ENCODE measurements around the gene GRK4. TPM values are rescaled to one million over a fixed set of nuclear protein-coding genes. Genes with fewer than 3 reads are reported as not detected.

Gene GRK4
- total and polyA plus RNA-seq, 2 of the 8 experiments (the other 6 are each of a cell fraction or from before 2014, with no cell fraction given): 0.77 to 1.8 TPM

DNA sequence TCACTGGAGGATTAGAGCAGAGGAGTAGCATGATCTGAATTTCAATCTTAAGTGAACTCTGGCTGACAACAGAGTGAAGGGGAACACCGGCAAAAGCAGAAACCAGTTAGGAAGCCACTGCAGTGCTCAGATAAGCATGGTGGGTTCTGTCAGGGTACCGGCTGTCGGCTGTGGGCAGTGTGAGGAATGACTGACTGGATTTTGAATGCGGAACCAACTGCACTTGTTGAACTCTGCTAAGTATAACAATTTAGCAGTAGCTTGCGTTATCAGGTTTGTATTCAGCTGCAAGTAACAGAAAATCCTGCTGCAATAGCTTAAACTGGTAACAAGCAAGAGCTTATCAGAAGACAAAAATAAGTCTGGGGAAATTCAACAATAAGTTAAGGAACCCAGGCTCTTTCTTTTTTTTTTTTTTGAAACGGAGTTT, 116.3 kb downstream of the GRK4 start:
- no peak overlapping the region for H2BK5ac ChIP-seq (ENCODE audit: low read depth, low read length)
- FAIRE-seq (no peak), DNase-seq (ENCODE audit: low read depth in 1 of 2, low spot score in 2 of 2) (no peak)
- ChIA-PET POLR2A (ENCODE audit: partially characterized antibody) (interaction anchor here (0.9 kb wide), 1 partner anchor 40 kb away, joined by 3 read pairs; no protein-coding TSS in a partner anchor), CTCF (ENCODE audit: partially characterized antibody) (interaction anchor here (1.0 kb wide), 1 partner anchor 27 kb away, joined by 8 read pairs; no protein-coding TSS in a partner anchor)
- 97% methylated on average over 6 of the region's 6 CpGs; no CpG with 5 or more reads in 1 of the 2 experiments for WGBS, 2 experiments (ENCODE audit: extremely low coverage in 1 of 2, insufficient coverage in 1 of 2, insufficient read length in 1 of 2, insufficient replicate concordance in 2 of 2, low coverage in 1 of 2, low lambda C conversion rate in 2 of 2, missing lambda C conversion rate in 1 of 2)
- H3K9me3 ChIP-seq (ENCODE audit: insufficient read depth in 2 of 2, low read depth in 1 of 2, low read length in 1 of 2): no peaks in the 10 kb centered on the region
- H3K23ac ChIP-seq (ENCODE audit: insufficient read length): no peak overlapping the region
- H3K14ac ChIP-seq (ENCODE audit: insufficient read length): no peak overlapping the region
- no peak overlapping the region for H2BK12ac ChIP-seq (ENCODE audit: low read depth, low read length)
- no peaks in the 10 kb centered on the region for H3K27me3 ChIP-seq (replicated peaks in 1 of 4; ENCODE audit: control insufficient read depth in 3 of 4, extremely low read depth in 1 of 4, insufficient read depth in 3 of 4, low read length in 3 of 4)
- H3K4me2 ChIP-seq (ENCODE audit: insufficient read depth in 1 of 2, low read depth in 2 of 2, low read length in 2 of 2): no peak overlapping the region
- peaks cover 34 to 89% of the 10 kb centered on the region in 2 experiments for H3K79me2 ChIP-seq (ENCODE audit: control insufficient read depth in 1 of 2, insufficient read depth in 2 of 2, low read length in 2 of 2)
- H2BK15ac ChIP-seq (ENCODE audit: low read length): no peak overlapping the region
- no peak overlapping the region for H3K56ac ChIP-seq (replicated peaks; ENCODE audit: insufficient read length, low read depth, low read length)
- H4K5ac ChIP-seq (ENCODE audit: insufficient read length, low read depth, low read length): no peak overlapping the region
- no peak overlapping the region for H2BK120ac ChIP-seq (replicated peaks; ENCODE audit: low read depth, low read length)
- H3K36me3 ChIP-seq (ENCODE audit: control insufficient read depth in 2 of 4, insufficient read depth in 4 of 4, low read length in 3 of 4): no peaks in the 10 kb centered on the region
- H3K27ac ChIP-seq (ENCODE audit: low read depth, low read length): no peak overlapping the region
- peaks cover 23% of the 10 kb centered on the region for H3K79me1 ChIP-seq (ENCODE audit: low read depth, low read length)
- peaks cover 0 to 5% (median 2%) of the 10 kb centered on the region in 4 experiments; a peak in 5 of 7 replicates for H3K4me1 ChIP-seq (replicated peaks in 1 of 4; ENCODE audit: control insufficient read depth in 3 of 4, insufficient read depth in 4 of 4, low read length in 3 of 4)
- no peak overlapping the region for H3K4me3 ChIP-seq (ENCODE audit: extremely low read depth in 1 of 4, insufficient read depth in 2 of 4, low read depth in 3 of 4, low read length in 4 of 4)
- H3K18ac ChIP-seq (ENCODE audit: extremely low read depth, low read length): no peak overlapping the region
- no peak overlapping the region for H3K4ac ChIP-seq (replicated peaks; ENCODE audit: insufficient read length, low read depth, low read length)
- no peak overlapping the region for H2AFZ ChIP-seq (ENCODE audit: low read length)
- H3K23me2 ChIP-seq (ENCODE audit: low read depth, low read length): peaks cover 6% of the 10 kb centered on the region
- H2AK5ac ChIP-seq (ENCODE audit: low read depth, low read length): no peak overlapping the region
- H4K8ac ChIP-seq (ENCODE audit: extremely low read depth, insufficient read depth, low read length): no peak overlapping the region
- H2BK20ac ChIP-seq (ENCODE audit: low read length): no peak overlapping the region
- H4K91ac ChIP-seq (replicated peaks; ENCODE audit: insufficient read length, low read length): no peak overlapping the region
- peaks cover 16 to 22% of the 10 kb centered on the region in 2 experiments for H4K20me1 ChIP-seq (replicated peaks in 1 of 2; ENCODE audit: control insufficient read depth in 1 of 2, insufficient read depth in 2 of 2, low read length in 2 of 2)
- no peak overlapping the region for H3K9ac ChIP-seq (replicated peaks in 1 of 4; ENCODE audit: extremely low read depth in 1 of 4, low read depth in 3 of 4, low read length in 3 of 4)
- TF ChIP-seq BACH1 (IDR thresholded peaks at IDR 0.05; ENCODE audit: low read length) (no peak), RFX5 (IDR thresholded peaks at IDR 0.05; ENCODE audit: borderline replicate concordance, low read depth, low read length) (no peak), KDM4A (IDR thresholded peaks at IDR 0.05; ENCODE audit: low read depth, low read length, severe bottlenecking) (no peak), RNF2 (IDR thresholded peaks at IDR 0.05; ENCODE audit: borderline replicate concordance, low read depth, low read length, missing control alignments, poor library complexity, severe bottlenecking) (no peak), RXRA (IDR thresholded peaks at IDR 0.05; ENCODE audit: insufficient read depth, low read depth, low read length) (no peak), EGR1 (IDR thresholded peaks at IDR 0.05; ENCODE audit: borderline replicate concordance, low read depth, low read length) (no peak), SIN3A (conservative IDR thresholded peaks at IDR 0.05 in 1 of 2, IDR thresholded peaks at IDR 0.05 in 1 of 2; ENCODE audit: low read depth in 1 of 2, low read length in 2 of 2) (no peak), KDM5A (IDR thresholded peaks at IDR 0.05; ENCODE audit: low read length) (no peak), GABPA (IDR thresholded peaks at IDR 0.05; ENCODE audit: borderline replicate concordance, insufficient read depth, low read length) (no peak)
- TF ChIP-seq, protein P1, sequence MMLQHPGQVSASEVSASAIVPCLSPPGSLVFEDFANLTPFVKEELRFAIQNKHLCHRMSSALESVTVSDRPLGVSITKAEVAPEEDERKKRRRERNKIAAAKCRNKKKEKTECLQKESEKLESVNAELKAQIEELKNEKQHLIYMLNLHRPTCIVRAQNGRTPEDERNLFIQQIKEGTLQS (IDR thresholded peaks at IDR 0.05; ENCODE audit: insufficient read depth, low read depth, low read length): no peak
- TF ChIP-seq, protein P2, sequence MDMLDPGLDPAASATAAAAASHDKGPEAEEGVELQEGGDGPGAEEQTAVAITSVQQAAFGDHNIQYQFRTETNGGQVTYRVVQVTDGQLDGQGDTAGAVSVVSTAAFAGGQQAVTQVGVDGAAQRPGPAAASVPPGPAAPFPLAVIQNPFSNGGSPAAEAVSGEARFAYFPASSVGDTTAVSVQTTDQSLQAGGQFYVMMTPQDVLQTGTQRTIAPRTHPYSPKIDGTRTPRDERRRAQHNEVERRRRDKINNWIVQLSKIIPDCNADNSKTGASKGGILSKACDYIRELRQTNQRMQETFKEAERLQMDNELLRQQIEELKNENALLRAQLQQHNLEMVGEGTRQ (IDR thresholded peaks at IDR 0.05; ENCODE audit: low read length): no peak
